Fibroblast of the aortic adventitia (primary cell): Measurements from ENCODE around the gene TALDO1. TPM values are rescaled to one million over a fixed set of nuclear protein-coding genes. Genes with fewer than 3 reads are reported as not detected.

Experiments used
- DNase-seq: peaks from one replicate; pipeline ENCODE4 v3.0.0-alpha.2; 2010; ENCODE audit warnings: low read depth
- H3K4me3 ChIP-seq: 2 replicates; pipeline ENCODE4 v1.5.1; 2011; ENCODE audit warnings: low read depth, mild to moderate bottlenecking, control low read depth, low read length, moderate library complexity
- CTCF ChIP-seq: IDR thresholded peaks from 2 replicates; pipeline ENCODE4 v1.5.1; 2011; ENCODE audit warnings: mild to moderate bottlenecking, low read length, control low read depth, inconsistent platforms; ENCODE audit not compliant: insufficient read depth
- total RNA-seq: library from RNA; depleted of rRNA; stranded (reverse); fragments of >200 nt; gene quantifications from 2 replicates; pipeline ENCODE4 v1.2.3, GENCODE V29; 2012; ENCODE audit warnings: low replicate concordance

The TALDO1 gene
- total RNA-seq, 1 donor = 146 TPM

DNA sequence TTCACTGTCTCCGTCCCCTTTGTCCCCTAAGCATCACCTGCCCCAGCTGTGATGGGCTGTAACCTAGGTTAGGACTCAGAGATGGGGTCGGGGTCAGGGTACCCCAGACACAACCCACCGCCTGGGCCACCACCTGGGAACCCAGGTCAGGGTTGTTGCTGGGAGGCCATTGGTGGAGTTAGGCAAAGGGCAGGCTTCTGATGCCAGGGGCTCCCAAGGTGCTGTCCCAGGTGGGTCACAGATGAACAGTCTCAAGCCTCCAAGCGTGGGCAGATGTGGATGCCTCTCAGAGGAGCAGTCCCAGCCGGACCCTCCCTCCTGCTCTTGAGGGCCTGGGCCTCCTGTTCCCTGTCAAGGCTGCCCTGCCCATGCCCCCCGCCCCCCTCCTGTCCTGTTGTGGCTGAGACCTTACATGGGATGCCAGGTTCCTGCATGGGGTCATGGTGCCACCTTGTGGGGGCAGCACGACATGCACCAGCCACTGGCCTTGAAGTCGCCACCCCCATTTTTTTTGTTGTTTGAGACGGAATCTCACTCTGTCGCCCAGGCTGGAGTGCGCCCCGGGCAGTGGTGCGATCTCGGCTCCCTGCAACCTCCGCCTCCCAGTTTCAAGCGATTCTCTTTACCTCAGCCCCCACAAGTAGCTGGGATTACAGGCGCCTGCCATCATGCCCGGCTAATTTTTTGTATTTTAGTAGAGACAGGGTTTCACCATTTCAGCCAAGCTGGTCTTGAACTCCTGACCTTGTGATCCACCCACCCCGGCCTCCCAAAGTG is 17.9 kb downstream of the TALDO1 start:
- peak; percentile 56 for TF ChIP-seq CTCF
- DNase-seq = peak; percentile 44
- no peak overlapping the region for H3K4me3 ChIP-seq

DNA sequence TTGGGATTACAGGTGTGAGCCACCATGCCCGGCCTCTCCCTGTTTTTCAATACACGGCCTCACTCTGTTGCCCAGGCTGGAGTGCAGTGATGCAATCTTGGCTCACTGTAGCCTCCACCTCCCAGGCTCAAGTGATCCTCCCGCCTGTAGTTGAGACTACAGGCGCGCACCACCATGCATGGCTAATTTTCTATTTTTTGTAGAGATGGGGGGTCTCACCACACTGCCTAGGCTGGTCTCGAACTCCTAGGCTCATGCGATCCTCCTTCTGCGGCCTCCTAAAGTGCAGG is 18.5 kb downstream of the TALDO1 start:
- no peak overlapping the region for H3K4me3 ChIP-seq
- no peak for DNase-seq
- TF ChIP-seq CTCF = no peak

- TF ChIP-seq CTCF = no peak
- no peak overlapping the region for H3K4me3 ChIP-seq
- DNase-seq = no peak
These were observed 19.1 kb downstream of the TALDO1 start for GRCh38 chr11:766106-766935.

DNA sequence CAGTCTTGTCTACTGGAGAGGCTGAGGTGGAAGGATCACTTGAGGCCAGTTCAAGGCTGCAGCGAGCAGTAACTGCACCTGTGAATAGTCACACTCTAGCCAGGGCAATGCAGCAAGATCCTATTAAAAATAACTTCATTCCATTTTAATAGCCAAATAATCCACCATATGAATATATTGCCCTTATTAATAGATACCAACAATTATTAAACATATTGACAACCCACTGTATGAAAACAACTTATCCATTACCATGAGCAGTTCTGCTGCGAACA is 19.6 kb downstream of the TALDO1 start:
- DNase-seq = no peak
- TF ChIP-seq CTCF = no peak
- H3K4me3 ChIP-seq = no peak overlapping the region

GRCh38 chr11:767238-767637 is 20.0 kb downstream of the TALDO1 start:
- no peak overlapping the region for H3K4me3 ChIP-seq
- no peak for DNase-seq
- TF ChIP-seq CTCF = no peak

DNA sequence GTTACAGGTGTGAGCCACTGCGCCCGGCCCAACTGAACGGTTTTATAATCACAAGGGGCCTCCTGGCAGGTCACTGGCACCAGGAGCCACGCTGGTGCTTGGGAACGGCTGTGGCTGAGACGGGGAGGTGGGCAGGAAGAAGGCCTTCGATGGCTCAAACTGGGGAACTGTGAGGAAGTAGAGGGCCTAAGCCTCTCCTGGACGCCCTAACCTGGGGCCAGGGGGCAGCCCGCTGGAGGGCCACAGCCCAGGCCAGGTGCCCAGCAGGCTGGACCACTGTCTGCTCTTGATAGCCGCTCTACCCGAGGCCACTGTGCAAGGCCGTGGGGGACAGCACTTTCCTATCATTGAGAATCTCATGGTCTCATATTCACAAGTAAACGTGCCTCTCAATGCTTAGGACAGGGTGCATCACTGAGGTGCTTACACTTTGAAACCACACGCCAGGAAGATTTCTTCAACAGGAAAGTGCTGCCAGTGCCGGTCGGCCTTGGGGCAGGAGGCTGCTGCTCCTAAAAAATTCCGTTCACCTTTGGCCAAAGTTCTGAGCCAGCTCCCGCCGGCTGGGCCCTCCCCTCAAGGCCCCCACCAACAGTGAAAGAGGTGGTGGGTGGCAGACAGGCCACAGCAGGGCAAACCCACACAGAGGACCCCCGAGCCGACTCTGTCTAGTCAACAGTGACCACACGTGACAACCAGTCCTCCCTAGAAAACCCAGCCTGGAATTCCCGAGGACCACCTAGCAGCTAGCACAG is 22.8 kb downstream of the TALDO1 start:
- DNase-seq = no peak
- no peak for TF ChIP-seq CTCF
- H3K4me3 ChIP-seq = no peak overlapping the region
